NB4 (cell line): ENCODE measurements around the gene NUAK1.

Experiments
- DNase-seq: peaks from one replicate; pipeline ENCODE4 v3.0.0; 2010; ENCODE audit warnings: low read depth
- H3K4me3 ChIP-seq: one replicate; pipeline ENCODE4 v1.5.1; 2011; ENCODE audit warnings: mild to moderate bottlenecking, low read depth, low read length, moderate library complexity
- MYC ChIP-seq: IDR thresholded peaks from 2 replicates; pipeline ENCODE4 v1.6.1; 2011; ENCODE audit warnings: low read depth, low read length
- POLR2A ChIP-seq: IDR thresholded peaks from 2 replicates; pipeline ENCODE4 v1.6.1; 2011; ENCODE audit warnings: mild to moderate bottlenecking; ENCODE audit not compliant: insufficient read length; ENCODE audit errors: extremely low read depth
- TF ChIP-seq, protein P1 (sequence below): IDR thresholded peaks from 2 replicates; pipeline ENCODE4 v1.6.1; 2011; ENCODE audit warnings: low read depth, low read length
- TF ChIP-seq, protein P2 (sequence below): IDR thresholded peaks from one replicate; pipeline ENCODE4 v1.5.1; 2012; ENCODE audit warnings: low read depth, low read length

NUAK1 gene

DNA sequence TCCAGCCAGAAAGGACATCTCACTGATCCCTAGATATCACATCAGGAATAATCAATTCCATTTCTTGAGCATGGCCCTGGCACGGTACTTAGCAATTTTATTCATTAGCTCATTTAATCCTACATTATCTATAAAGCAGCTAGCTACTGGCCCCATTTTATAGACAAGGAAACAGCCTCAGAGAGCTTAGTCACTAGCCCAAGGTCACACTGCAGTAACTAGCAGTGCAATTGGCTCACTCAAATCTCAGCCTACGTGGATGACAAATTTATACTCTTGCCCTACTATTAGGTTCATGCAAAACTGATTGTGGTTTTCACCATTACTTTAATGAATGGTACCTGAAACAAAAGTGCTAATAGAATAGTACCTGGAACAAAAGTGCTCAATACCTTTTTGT lies 41.7 kb downstream of the NUAK1 start:
- H3K4me3 ChIP-seq, result no peak overlapping the region
- no peak for DNase-seq
- TF ChIP-seq, protein P1, sequence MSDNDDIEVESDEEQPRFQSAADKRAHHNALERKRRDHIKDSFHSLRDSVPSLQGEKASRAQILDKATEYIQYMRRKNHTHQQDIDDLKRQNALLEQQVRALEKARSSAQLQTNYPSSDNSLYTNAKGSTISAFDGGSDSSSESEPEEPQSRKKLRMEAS, result no peak
- TF ChIP-seq MYC (no peak), POLR2A (no peak)
- TF ChIP-seq, protein P2, sequence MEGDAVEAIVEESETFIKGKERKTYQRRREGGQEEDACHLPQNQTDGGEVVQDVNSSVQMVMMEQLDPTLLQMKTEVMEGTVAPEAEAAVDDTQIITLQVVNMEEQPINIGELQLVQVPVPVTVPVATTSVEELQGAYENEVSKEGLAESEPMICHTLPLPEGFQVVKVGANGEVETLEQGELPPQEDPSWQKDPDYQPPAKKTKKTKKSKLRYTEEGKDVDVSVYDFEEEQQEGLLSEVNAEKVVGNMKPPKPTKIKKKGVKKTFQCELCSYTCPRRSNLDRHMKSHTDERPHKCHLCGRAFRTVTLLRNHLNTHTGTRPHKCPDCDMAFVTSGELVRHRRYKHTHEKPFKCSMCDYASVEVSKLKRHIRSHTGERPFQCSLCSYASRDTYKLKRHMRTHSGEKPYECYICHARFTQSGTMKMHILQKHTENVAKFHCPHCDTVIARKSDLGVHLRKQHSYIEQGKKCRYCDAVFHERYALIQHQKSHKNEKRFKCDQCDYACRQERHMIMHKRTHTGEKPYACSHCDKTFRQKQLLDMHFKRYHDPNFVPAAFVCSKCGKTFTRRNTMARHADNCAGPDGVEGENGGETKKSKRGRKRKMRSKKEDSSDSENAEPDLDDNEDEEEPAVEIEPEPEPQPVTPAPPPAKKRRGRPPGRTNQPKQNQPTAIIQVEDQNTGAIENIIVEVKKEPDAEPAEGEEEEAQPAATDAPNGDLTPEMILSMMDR, result no peak

GRCh38 chr12:106096376-106096775 lies 42.4 kb downstream of the NUAK1 start:
- H3K4me3 ChIP-seq, result no peak overlapping the region
- no peak for DNase-seq
- no peak for TF ChIP-seq MYC
- TF ChIP-seq, protein P1, result no peak
- TF ChIP-seq POLR2A, result no peak
- TF ChIP-seq, protein P2, result no peak

- H3K4me3 ChIP-seq, result no peak overlapping the region
- TF ChIP-seq POLR2A (no peak), MYC (no peak)
- TF ChIP-seq, protein P1, result no peak
- TF ChIP-seq, protein P2, result no peak
- no peak for DNase-seq
These were observed 44.5 kb downstream of the NUAK1 start for GRCh38 chr12:106094304-106094703.

DNA sequence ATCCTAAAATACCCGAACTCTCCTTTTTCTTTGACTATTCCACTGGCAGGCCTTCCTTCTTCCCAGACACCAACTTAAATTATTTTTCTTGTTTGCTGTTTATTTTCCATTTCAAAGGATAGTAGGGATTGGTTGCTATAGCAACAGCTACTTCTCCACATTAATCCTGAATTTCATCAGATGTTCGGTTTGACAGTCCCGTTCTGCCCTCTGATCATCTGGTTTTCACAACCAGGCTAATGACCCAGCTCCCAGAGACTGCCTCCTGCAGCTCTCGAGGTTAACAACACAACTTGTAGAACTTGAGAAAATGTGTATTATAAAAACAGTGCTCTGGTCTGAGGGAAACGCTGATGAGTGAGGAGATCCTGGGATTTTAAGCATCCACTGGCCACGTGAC lies 45.5 kb downstream of the NUAK1 start:
- TF ChIP-seq, protein P1, result no peak
- no peak for TF ChIP-seq MYC
- no peak overlapping the region for H3K4me3 ChIP-seq
- DNase-seq, result no peak

DNA sequence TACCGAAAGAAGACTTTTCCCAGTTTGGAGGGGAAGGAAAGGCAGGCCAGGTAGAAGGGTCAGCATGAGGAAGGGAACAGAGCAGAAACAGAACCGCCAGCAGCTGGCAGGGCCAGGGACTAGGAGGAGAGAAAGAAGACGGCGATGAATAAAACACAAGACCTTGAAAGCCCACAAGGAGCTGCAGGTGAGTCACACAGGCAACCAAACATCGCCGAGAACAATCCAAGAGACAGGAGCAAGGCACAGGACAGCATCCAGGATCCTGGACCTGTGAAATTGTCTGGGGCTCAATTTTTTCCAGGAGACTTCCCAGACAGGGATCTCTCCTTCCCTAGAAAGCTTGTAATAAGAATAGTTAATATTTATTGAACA lies 47.3 kb downstream of the NUAK1 start:
- H3K4me3 ChIP-seq, result no peak overlapping the region
- no peak for TF ChIP-seq MYC
- TF ChIP-seq, protein P2, result no peak
- no peak for DNase-seq

GRCh38 chr12:106090591-106091445 lies 47.9 kb downstream of the NUAK1 start:
- H3K4me3 ChIP-seq, result no peak overlapping the region
- DNase-seq, result no peak
- TF ChIP-seq MYC, result no peak
- TF ChIP-seq POLR2A, result no peak
- TF ChIP-seq, protein P1, result no peak
- TF ChIP-seq, protein P2, result no peak
